NCI-H1694 (cell line): ENCODE results near the gene NFE2.
"Not testable (repeated sequence)": the region's sequence is repeated elsewhere in the genome, so short reads cannot be mapped to it uniquely, and the experiment has no call there.

Experiments used
- DNase-seq: peaks from one replicate; lab custom pipeline; 2025; lab: John Stamatoyannopoulos, UW

The NFE2 gene

DNA sequence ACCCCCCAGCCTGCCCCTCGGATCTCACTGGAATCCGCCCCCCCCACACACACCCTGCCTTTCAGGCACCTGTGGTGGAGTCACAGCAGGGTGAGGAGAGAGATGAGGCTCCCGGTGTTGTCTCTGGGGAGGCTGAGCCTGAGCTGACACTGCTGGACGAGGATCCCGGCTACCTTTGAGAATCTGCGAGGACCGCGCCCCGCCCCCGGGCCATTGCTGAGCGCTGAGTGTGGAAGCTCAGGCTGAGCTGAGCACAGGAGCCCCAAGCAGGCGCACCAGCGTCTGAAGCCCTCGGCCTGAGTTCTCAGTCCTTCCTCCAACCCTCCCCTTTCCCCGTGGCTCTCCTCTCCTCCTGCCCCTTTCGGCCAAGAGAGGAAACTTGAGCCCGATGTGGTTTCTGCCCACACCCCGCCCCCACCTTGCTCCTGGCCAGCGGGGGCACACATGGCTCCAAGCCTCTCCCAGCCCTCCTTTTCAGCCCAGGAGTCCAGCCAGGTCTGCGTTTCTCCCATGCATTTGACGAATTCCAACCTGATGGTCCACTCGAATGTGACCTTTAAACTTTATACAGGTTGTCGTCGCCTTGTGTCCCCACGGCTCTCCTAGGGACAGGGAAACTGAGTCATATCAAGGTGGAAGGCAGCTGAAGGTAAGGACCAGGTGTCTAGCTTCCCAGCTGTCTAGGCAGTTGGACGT lies at the start of gene NFE2:
Gene NFE2, minus strand, starts transcription at position 284 of the 696 bp plus-strand sequence. CDS start 5,767 bp downstream, outside the sequence.
- DNase-seq: no peak

DNA sequence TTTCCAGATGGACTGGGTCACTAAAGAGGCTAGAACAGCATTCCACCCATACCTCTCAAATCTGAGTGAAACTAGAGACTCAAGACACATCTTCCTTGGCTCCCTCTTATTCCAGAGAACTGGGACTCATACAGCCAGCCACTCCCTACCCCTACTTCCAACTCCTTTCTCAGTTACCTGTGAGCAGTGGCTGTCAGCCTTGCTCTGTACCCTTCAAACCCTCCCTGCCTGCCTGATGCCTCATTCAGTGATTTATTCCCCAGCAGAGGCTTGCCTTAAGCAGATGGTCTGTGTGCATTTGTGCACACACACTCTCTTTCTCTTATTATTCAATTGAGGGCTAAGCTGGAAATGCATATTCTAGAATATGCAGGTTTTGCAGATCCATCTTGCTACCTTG lies 48.9 kb upstream of the NFE2 start:
- DNase-seq: peak; percentile 18

DNA sequence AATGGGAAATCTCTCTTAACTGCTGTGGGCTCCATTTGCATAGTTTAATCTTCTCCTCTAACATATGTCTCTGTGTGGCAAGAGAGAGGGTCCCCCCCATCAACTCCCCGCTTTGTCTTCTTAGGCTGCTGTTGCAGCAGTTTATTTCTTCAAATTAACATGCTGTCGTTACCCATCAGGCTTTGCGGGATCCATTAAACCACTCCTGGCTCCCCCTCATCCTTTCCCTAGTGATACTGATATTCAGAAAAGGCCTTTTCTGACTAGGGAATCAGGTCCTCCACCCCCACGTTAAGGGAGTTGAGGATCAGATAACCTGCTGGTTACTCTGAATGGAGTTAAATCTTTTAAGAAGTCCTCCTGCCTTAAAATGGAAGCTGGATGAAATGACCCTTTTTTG lies 48.2 kb upstream of the NFE2 start:
- DNase-seq: no peak

DNA sequence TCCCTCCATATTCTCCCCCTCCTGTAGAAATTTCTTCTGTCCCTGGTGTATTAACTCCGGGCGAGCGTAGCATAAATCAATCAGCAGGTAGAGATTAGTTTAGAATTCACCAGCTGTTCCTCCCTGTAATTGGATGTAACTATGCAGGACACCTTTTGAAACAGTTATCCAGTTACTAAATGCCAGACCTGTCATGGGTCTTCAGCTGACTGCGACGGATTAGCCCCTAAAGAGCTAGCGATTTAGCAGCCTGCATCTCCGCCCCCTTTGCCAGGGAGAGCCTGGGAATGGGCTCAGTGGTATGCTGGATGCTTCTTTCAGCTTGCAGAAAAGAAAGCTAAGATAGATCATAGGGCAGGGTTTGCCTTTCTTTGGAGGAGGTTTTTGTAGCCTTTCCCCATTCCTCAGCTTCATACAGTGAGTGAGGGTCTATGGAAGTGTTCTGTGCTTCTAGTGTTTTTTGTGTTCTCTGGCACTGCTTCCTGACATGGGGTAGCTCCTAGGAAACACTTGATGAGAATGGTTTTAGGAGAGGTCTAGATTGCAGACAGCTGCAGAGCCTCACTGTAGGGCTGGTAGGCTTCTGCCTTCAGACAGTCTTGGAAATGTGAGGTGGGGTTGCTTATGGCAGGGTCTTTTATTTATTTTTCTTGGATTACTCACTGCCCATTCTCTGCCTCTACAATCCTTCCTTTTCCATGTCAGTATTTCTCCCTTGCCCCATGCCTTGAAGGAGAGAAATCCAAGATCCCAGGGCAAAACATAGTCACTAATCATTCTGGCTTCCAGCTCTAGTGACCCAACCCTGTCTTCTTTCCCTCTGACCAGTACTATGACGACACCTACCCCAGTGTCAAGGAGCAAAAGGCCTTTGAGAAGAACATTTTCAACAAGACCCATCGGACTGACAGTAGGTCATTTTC lies 40.8 kb upstream of the NFE2 start:
- DNase-seq: no peak

DNA sequence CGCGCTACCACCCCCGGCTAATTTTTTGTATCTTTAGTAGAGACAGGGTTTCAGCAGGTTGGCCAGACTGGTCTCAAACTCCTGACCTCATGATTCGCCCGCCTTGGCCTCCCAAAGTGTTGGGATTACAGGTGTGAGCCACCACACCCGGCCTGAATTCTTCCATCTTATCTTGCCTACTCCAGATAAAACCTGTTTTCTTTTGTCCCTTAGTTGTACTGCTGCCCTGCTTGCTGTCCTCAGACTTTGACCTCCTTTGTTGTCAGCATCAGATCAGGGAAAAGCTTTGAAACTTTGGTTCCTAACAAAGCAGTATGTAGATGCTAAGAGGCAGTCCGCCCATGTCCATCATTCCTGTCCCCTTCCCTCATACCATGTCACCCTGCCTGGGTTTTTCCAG lies 40.0 kb upstream of the NFE2 start:
- DNase-seq: no peak

DNA sequence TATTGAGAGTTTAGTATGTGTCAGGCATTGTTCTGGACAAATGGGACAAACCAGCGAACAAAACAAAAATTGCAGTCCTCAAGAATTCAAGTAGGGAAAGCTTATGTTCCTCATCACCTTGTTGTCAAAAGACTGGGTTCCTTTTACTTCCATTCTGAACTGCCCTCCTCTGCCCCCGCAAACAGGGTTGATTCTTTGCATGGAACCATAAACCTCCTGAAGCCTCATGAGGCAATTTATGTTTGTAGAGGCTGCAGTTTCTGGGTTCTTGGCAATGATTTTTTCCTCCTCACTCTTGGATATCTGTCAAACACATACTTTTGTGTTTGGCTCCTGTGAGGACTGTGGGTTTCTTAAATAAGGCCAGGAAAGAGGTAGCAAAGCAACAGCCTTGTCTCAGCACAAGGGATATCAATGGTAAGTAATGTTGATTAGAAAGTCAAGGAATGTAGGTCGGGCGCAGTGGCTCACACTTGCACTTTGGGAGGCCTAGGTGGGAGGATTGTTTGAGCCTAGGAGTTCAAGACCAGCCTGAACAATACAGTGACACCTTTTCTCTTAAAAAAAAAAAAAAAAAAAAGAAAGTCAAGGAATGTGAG lies 38.0 kb upstream of the NFE2 start:
- no peak for DNase-seq

DNA sequence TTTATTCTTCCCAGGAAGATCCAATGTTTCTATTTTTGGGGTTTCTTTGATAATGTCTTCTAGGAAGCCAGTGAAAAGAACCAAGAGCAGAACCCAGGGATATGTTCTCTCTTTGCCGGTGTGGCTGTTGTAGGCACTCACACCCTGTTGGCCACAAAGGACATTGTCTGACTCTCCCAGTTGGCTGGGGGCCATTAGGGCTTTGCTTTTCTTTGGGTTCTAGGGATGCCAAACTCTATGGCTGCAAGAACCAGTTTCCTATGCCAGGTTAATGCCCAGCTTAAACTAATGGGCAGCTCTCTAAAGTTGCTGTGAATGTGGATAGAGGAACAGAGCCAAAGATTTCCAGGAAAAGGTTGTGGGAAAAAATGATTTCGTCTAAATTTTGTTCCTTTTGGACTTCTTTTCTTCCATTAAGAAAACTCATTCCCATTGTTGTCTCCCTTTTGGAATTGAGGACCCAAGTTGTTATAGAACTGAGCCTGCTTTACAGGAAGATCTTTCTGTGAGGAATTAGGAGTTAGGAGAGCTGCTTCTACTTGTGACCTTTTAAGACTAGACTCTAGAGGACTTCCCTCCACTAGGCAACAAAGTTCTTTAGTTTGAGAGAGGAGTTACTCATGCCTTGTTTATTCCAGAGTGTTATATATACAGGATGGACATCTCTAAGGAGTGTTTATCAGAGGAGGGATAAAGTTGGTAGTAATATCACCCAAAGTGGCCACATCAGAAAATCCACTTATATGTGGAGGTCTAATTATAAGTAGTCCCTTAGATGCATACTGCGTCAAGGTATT lies 37.2 kb upstream of the NFE2 start:
- DNase-seq: no peak

DNA sequence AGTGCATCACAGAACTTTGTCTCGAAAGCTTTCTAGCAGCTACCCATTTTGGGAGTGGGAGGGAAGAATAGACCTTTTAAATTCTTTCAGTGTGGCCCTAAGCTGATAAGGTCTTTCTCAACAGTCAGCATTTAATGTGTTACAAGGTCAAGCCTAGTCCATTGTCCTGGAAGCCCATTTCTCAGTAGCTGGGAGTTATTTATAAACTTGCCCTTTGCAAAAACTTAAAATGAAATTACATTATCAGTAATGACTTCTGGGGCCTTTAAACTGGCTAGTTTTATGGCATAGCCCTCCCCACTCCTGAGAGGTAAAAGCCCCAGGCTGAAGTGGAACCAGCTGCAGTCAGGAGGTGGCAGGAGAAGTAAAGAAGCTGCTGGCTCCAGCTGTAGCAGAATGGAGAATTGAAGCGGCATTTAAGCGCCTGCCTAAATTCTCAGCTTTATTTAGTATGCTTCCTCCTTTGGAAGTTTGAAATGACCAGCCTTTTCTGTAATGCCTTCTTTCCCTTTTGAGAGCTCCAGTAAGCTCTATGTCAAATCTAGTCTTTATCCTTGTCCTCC lies 36.5 kb upstream of the NFE2 start:
- DNase-seq: no peak

DNA sequence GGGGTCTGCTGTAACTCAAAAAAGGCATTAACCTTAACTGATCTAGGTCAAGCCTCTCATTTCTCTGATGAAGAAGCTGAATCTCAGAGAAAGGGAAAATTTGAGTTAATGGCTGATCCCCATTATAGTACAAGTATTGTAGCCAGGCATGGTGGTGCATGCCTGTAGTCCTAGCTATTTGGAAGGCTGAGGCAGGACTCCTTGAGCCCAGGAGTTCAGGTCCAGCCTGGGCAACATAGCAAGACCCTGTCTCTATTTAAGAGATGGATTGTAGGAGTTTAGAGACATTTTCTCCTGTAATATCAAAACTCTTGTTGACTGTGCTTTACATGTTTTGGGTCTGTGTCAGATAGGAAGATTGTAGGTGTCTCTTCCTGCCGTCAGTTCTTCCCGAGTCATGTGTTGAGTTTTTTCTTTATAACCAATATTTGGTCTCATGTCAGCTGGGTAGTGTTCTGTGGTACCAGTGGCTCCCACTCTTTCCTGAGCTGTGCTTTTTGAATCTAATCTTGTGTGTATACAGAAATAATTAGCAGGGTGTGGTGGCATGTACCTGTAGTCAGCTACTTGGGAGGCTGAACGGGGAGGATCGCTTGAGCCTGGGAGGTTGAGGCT lies 32.7 kb upstream of the NFE2 start:
- no peak for DNase-seq

DNA sequence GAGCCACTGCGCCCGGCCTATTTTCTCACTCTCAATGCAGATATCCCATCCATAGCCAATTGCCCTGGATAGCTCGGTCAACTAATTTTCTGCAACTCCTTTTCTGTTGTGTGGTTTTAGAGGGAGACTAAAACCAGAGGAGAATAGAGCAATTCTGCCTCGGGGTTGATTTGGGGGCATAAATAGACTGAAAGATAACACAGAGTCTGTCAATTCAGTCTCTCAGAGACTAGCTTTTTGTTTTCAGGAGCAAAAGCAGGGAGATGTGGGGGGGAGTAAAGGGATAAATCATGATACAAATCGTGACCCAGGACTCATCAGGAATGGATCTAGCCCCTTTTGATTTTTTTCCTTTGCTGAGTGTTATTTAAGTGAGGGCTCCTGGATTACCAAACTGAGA lies 30.6 kb upstream of the NFE2 start:
- DNase-seq: no peak

DNA sequence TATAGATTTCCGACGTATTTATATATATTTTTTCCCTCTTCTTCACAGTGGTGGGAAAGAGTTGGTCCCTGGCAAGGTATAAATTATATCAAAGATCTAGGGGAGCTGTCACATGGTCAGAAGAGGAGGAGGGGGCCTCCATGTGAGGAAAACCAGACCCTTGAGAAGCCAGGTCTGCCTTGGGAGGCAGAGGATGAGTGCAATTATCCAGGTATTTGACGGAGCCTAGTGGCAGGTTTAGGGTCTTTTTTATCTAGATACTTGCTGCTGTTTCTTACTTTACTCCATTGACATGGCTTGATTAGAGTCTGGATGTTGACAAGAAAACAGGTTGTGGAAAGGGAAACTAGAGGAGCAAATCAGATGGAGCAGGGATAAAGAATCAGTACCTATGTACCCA lies 29.6 kb upstream of the NFE2 start:
- DNase-seq: no peak

DNA sequence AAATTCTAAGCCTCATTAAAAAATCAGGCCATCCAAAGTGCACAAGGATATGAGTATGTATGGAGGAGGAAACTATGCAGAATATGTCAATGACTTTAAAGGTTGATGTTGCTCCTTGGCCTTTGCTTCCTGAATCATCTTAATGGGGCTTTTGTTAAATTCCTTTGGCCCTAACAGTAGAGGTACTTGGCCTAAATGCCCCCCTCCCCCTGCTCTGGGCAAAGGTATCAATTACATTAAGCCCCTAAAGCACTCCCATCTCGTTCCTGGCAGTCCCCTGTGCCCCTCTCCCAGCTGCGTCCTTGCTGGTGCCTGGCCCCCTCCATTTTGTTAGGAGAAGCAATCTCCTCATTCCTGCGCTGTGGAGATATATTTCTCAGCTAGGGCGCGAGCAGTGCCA lies 28.9 kb upstream of the NFE2 start:
- DNase-seq: no peak

DNA sequence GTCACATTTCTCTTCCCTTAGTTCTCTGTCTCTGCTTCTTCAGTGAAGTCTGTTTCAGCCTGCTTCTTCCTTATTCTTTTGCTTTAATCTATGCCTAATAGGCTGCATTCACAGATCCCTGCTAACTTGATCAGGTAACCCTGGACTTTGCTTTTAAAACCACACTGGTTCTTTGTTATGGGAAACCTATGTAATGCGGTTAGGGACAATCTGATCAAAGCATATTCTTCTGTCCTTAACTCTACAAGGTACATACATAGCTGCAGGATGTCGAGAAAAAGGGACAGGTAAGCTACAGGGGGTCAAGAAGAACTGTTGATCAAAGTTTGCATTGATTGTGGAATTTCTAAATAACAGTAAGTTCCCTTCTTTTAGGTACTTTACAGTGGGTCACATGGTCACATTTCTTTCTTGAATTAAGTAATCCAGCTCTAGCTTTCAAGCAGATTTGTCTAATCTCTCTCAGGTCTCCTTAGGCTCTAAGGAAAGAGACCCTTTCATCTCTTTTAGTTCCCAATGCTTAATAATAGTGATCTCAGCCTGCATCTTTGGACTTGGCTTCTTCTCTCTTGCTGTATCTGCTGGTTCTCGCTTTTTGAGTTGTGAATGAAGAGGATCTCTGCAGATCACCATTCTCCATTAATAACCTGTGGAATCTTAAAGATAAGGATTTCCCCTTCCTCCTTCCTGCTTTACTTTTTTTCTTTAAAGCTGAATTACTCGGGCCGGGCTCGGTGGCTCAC lies 28.0 kb upstream of the NFE2 start:
- no peak for DNase-seq

DNA sequence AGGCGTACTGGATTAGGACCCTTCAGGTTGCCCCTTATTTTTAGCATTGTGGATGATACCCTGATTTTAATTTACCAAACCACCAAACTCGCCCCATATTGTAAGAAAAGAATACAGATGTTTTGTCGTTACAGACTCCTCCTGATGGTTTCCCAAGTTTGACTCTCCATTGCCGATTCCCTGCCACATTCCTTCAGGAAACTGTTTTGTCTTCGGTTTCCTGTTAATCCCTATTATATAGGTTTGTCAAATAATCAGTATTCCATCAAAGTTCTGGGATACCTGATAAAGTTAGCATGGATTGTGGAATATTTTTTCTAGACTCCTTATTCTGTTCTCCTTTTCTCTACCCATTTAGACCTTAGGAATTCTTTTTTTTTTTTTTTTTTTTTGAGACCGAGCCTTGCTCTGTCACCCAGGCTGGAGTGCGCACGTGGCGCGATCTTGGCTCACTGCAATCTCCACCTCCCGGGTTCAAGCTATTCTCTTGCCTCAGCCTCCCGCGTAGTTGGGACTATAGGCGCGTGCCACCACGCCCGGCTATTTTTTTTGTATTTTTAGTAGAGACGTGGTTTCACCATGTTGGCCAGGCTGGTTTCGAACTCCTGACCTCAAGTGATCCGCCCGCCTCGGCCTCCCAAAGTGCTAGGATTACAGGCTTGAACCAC lies 24.8 kb upstream of the NFE2 start:
- not testable (repeated sequence) for DNase-seq

DNA sequence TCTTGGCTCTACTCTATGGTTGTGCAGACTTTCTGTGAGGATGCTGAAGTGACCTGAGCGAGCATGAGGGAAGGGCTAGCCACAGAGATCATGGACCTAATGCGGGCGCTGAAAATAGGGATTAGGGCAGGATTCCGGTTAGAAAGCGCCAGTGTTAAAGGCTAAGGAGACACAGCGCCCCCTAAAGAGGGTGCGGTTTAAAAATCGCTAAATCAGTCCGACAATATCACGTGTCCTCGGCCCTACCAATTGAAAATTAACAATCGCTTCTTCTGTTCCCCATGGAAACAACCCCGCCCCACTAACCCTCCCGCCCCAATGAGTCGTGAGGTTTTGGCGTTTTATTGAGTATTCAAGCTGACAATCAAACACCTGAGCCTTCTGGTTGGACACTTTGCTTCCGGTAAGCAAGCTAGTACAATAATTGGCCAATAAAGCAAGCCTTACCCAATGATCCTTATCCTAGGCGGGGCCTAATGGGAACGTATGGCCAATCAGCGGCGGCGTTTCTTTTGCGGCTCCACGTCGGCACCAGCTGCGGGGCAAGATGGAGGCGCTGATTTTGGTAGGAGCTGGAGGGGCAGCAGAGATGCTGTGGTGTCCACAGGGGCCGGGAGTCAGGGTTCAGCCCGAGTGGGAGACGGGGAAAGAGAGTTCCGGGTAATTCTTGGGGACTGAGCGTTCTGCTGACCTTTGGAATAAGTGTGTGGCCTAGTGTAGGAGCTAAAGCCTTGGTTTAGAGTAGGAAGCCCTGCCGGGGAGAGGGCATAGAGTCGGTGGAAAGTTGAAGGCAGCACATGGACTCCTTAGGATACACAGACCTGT lies 24.0 kb upstream of the NFE2 start, which contains the start of gene COPZ1:
Gene COPZ1, plus strand, starts transcription at position 515 of the 825 bp plus-strand sequence. Its CDS starts 33 bp downstream, at position 548.
- DNase-seq: peak; percentile 99

DNA sequence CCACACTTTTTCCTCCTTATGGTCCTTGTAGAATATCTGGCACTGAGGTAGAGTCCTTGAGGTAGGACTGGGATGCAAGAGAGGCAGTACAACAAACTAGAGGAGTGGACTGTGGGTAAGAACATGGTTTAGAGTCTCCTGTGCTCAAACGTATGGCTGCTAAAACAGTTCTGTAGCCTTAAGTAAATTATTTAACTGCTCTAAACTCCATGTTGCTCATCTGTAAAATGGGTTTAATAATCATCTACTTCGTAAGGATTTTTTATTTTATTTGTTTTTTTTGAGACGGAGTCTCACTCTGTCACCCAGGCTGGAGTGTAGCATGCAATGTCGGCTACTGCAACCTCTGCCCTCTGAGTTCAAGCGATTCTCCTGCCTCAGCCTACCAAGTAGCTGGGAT lies 20.5 kb upstream of the NFE2 start:
- no peak for DNase-seq

DNA sequence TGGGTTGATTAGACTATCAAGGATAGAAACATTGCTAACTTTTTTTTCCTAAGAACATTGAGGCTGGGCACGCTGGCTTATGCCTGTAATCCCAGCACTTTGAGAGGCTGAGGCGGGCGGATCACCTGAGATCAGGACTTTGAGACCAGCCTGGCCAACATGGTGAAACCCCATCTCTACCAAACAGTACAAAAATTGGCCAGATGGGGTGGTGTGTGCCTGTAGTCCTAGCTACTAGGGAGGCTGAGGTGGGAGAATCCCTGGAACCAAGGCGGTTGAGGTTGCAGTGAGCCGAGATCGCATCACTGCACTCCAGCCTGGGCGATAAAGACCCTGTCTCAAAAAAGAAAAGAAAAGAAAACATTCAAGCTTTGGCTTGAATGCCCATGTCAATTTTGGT lies 11.5 kb upstream of the NFE2 start:
- DNase-seq: not testable (repeated sequence)

DNA sequence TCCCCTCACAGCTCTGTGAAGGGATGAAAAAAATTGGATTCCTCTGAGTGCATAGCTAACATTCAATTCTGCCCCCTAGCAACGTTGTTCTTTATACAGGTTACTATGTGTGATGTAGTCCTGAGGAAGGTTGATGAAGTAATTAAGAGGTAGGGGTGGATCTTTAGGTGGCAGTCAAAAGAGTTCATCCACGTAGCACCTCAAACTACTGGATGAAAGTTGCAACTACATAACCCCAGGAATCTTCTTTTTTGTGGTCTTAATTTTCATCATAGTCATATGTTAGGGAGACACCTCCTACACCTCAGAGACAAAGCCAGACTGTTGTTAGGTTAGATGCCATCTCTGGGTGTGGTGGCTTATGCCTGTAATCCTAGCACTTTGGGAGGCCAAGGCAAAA lies 10.2 kb upstream of the NFE2 start:
- no peak for DNase-seq
